OCI-LY7 (cell line): ENCODE measurements around the gene PEX3.

Source experiments
- EZH2phosphoT487 ChIP-seq: fragments of 200-600 bp; sonication (generic); IDR thresholded peaks from 2 replicates; pipeline ENCODE4 v1.6.1; 2018; ENCODE audit warnings: low read depth, borderline replicate concordance, mild to moderate bottlenecking, mixed run types, antibody characterized with exemption, low read length, moderate library complexity, mixed read lengths
- TF ChIP-seq, protein P1 (sequence below): fragments of 200-600 bp; sonication (generic); conservative IDR thresholded peaks from 2 replicates; pipeline ENCODE4 v1.5.1; 2014; ENCODE audit warnings: mild to moderate bottlenecking, antibody characterized with exemption, low read length, moderate library complexity, mixed read lengths

DNA sequence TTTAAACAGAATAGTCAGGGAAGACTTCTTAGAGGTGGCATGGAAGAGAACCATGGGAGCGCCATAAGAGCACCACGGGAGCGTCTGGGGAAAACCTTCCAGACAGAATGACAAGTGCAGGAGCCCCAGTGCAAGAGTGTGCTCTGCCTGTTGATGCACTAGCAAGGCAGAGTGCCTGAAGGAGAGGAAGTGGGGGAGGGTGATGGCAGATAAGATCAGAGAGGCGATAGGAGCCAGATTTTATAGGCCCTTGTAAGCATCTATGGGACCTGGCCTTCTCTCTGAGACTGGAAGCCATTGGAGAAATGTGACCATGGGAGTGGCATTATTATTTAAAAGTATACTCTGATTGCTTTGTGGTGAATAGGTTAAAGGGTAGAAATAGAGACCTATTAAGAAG, 47.8 kb downstream of the PEX3 start:
- TF ChIP-seq, protein P1, sequence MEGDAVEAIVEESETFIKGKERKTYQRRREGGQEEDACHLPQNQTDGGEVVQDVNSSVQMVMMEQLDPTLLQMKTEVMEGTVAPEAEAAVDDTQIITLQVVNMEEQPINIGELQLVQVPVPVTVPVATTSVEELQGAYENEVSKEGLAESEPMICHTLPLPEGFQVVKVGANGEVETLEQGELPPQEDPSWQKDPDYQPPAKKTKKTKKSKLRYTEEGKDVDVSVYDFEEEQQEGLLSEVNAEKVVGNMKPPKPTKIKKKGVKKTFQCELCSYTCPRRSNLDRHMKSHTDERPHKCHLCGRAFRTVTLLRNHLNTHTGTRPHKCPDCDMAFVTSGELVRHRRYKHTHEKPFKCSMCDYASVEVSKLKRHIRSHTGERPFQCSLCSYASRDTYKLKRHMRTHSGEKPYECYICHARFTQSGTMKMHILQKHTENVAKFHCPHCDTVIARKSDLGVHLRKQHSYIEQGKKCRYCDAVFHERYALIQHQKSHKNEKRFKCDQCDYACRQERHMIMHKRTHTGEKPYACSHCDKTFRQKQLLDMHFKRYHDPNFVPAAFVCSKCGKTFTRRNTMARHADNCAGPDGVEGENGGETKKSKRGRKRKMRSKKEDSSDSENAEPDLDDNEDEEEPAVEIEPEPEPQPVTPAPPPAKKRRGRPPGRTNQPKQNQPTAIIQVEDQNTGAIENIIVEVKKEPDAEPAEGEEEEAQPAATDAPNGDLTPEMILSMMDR = no peak
- TF ChIP-seq EZH2phosphoT487 = no peak
